Testis (tissue), 3 donors: Measurements from ENCODE around the gene SLAMF8. TPM values are rescaled to one million over a fixed set of nuclear protein-coding genes. Genes with fewer than 3 reads are reported as not detected.

ENCODE experiments used
- DNase-seq: peaks from one replicate; pipeline ENCODE4 v3.0.0-alpha.2; 2019
- H3K27ac ChIP-seq, 2 donors: fragments of 200-600 bp; sonication (generic); one replicate each; pipeline ENCODE4 v1.5.1; 2019
- H3K27me3 ChIP-seq: fragments of 200-600 bp; sonication (generic); one replicate; pipeline ENCODE4 v1.5.1; 2019
- H3K36me3 ChIP-seq: fragments of 200-600 bp; sonication (generic); one replicate; pipeline ENCODE4 v1.5.1; 2017; ENCODE audit warnings: low read depth; ENCODE audit errors: missing control alignments
- H3K4me1 ChIP-seq: fragments of 200-600 bp; sonication (generic); one replicate; pipeline ENCODE4 v1.5.1; 2019
- H3K4me3 ChIP-seq, 2 donors: fragments of 200-600 bp; sonication (generic); one replicate each; pipeline ENCODE4 v1.5.1; 2017 to 2019
- H3K9me3 ChIP-seq: fragments of 200-600 bp; sonication (generic); one replicate; pipeline ENCODE4 v1.5.1; 2017
- CTCF ChIP-seq, 3 experiments: fragments of 450-650 bp in 2 of 3; fragments of 200-600 bp in 1 of 3; sonication (generic) in 1 of 3; IDR thresholded peaks; one replicate each; pipeline ENCODE4 v1.5.1; 2016 to 2019; ENCODE audit warnings: antibody characterized with exemption in 3 of 3, mild to moderate bottlenecking in 2 of 3, moderate library complexity in 1 of 3
- POLR2A ChIP-seq: fragments of 450-650 bp; IDR thresholded peaks from one replicate; pipeline ENCODE4 v1.6.1; 2017; ENCODE audit warnings: antibody characterized with exemption, mild to moderate bottlenecking, moderate library complexity
- WGBS, 2 donors: methylation state at CpG; one replicate each; pipeline ENCODE4 v1.1.5; 2018; 5-methylcytosine and 5-hydroxymethylcytosine counted together
- intact Hi-C: fragments of 100-400 bp; cut with DNase I; formaldehyde crosslinking; loops from one replicate; pipeline ENCODE4 v1.15.1; 2023; ENCODE audit warnings: low total_unique reads
- polyA plus RNA-seq: library from polyadenylated mRNA; stranded (reverse); fragments of 350-450 nt; fragmentation: Illumina TruSeq; extraction: RNeasy Lipid Tissue Mini Kit (QIAGEN cat#74804); gene quantifications from one replicate; pipeline ENCODE4 v1.2.3, GENCODE V29; 2014; ENCODE audit warnings: low read depth, low replicate concordance; ENCODE audit not compliant: insufficient read depth
- total RNA-seq, 2 donors: library from RNA; depleted of rRNA; stranded (reverse); fragments of >200 nt; gene quantifications; one replicate each; pipeline ENCODE4 v1.2.3, GENCODE V29; 2016

SLAMF8 gene
- total and polyA plus RNA-seq, 3 donors from 2014 or later, result 0.47 to 5.3 (median 0.74) TPM

- Histone ChIP-seq H3K4me1 (no peaks in the 10 kb centered on the region), H3K4me3 (no peak overlapping the region), H3K36me3 (no peaks in the 10 kb centered on the region), H3K27me3 (no peaks in the 10 kb centered on the region), H3K9me3 (no peaks in the 10 kb centered on the region), H3K27ac (no peak overlapping the region)
- intact Hi-C loops, result no loop called here
- DNase-seq, result no peak
- no peak for TF ChIP-seq CTCF (IDR thresholded peaks at IDR 0.05)
- TF ChIP-seq POLR2A, result no peak
- 76 to 78% methylated on average over 2 of the region's 2 CpGs for WGBS, 2 donors
Measured at GRCh38 chr1:159841749-159842148, 15.1 kb downstream of the SLAMF8 start.

GRCh38 chr1:159843459-159843858 lies 16.8 kb downstream of the SLAMF8 start:
- intact Hi-C loops, result no loop called here
- H3K27ac ChIP-seq, result no peak overlapping the region
- H3K27me3 ChIP-seq, result no peaks in the 10 kb centered on the region
- H3K36me3 ChIP-seq, result no peaks in the 10 kb centered on the region
- no peaks in the 10 kb centered on the region for H3K4me1 ChIP-seq
- DNase-seq, result no peak
- no peak for TF ChIP-seq POLR2A
- no peak for TF ChIP-seq CTCF (IDR thresholded peaks at IDR 0.05)
- H3K4me3 ChIP-seq, result no peak overlapping the region
- WGBS, 2 donors, result 81 to 99% methylated on average over 4 of the region's 4 CpGs
- no peaks in the 10 kb centered on the region for H3K9me3 ChIP-seq

- H3K27me3 ChIP-seq, result no peaks in the 10 kb centered on the region
- no peak for TF ChIP-seq CTCF (IDR thresholded peaks at IDR 0.05)
- TF ChIP-seq POLR2A, result no peak
- no peaks in the 10 kb centered on the region for H3K9me3 ChIP-seq
- WGBS, 2 donors, result 88 to 94% methylated on average over 9 to 13 of the region's 13 CpGs
- H3K4me3 ChIP-seq, result no peak overlapping the region
- no peak for DNase-seq
- no peak overlapping the region for H3K27ac ChIP-seq
- no peaks in the 10 kb centered on the region for H3K36me3 ChIP-seq
- intact Hi-C loops, result no loop called here
- H3K4me1 ChIP-seq, result no peaks in the 10 kb centered on the region
Measured at GRCh38 chr1:159845751-159846629, 19.3 kb downstream of the SLAMF8 start.

GRCh38 chr1:159847231-159847630 lies 20.6 kb downstream of the SLAMF8 start:
- WGBS, 2 donors, result 33 to 71% methylated on average over 2 to 4 of the region's 4 CpGs
- no peak overlapping the region for H3K27ac ChIP-seq
- no peaks in the 10 kb centered on the region for H3K36me3 ChIP-seq
- TF ChIP-seq POLR2A (no peak), CTCF (IDR thresholded peaks at IDR 0.05) (no peak)
- no peaks in the 10 kb centered on the region for H3K27me3 ChIP-seq
- no peaks in the 10 kb centered on the region for H3K4me1 ChIP-seq
- intact Hi-C loops, result no loop called here
- no peak for DNase-seq
- H3K9me3 ChIP-seq, result no peaks in the 10 kb centered on the region
- H3K4me3 ChIP-seq, result no peak overlapping the region

- no peak for DNase-seq
- Histone ChIP-seq H3K4me3 (no peak overlapping the region), H3K36me3 (no peaks in the 10 kb centered on the region), H3K27ac (no peak overlapping the region), H3K4me1 (no peaks in the 10 kb centered on the region), H3K27me3 (no peaks in the 10 kb centered on the region), H3K9me3 (no peaks in the 10 kb centered on the region)
- TF ChIP-seq CTCF (IDR thresholded peaks at IDR 0.05), result no peak
- intact Hi-C loops, result no loop called here
- WGBS, 2 donors, result 40 to 80% methylated on average over 3 of the region's 3 CpGs
Measured at GRCh38 chr1:159848326-159848725, 21.7 kb downstream of the SLAMF8 start.
